HuH-7 (cell line): ENCODE results near the gene ZNF169.
"Not testable (repeated sequence)": the region's sequence is repeated elsewhere in the genome, so short reads cannot be mapped to it uniquely, and the experiment has no call there.

ENCODE experiments used
- DNase-seq: peaks from one replicate; pipeline ENCODE4 v3.0.0; 2011; ENCODE audit warnings: low spot score

Gene ZNF169

DNA sequence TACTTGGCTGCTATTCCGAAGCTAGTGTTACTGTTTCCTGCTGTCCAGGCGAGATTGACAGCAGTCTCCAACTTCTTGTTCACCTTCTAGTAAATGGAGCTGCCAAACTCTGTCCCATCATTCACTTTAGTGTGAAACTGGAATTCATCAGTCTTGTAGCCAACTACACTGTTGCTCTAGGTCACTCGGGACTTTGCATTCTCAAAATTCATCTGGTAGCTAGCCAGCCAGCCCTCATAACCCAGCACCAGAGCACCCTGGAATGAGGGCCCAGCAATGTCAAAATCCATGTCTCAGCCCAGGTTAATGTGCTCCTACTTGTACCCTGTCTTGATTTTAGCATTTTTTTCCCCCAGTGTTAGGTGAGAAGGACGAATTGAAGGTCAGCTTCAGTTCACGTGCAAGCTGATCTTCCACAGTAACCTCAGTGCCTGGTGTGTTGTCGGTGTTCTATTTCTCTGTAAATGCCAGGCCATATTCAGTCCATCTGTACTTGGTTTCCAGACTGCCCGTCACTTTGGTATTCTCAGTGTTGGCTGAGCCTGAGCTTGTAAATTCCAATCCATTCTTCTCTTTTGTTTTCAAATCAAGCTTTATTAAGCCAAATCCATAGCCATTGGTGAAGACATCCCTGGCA lies 28.9 kb downstream of the ZNF169 start:
- DNase-seq: no peak

DNA sequence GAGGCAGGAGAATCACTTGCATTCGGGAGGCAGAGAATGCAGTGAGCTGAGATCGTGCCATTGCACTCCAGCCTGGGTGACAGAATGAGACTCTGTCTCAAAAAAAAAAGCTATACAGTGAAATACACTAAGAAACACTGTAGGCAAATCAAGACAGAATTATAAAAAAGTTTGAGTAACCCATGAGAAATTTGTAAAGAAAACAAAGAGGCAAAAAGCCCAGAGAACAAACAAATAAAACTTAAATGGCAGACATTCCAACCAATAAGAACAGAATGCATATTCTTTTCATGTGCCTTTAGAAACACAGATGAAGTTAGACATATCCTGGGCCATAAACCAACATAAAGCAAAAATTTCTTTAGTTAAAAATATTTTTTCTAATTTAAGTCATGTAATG lies 30.6 kb downstream of the ZNF169 start:
- no peak for DNase-seq

DNA sequence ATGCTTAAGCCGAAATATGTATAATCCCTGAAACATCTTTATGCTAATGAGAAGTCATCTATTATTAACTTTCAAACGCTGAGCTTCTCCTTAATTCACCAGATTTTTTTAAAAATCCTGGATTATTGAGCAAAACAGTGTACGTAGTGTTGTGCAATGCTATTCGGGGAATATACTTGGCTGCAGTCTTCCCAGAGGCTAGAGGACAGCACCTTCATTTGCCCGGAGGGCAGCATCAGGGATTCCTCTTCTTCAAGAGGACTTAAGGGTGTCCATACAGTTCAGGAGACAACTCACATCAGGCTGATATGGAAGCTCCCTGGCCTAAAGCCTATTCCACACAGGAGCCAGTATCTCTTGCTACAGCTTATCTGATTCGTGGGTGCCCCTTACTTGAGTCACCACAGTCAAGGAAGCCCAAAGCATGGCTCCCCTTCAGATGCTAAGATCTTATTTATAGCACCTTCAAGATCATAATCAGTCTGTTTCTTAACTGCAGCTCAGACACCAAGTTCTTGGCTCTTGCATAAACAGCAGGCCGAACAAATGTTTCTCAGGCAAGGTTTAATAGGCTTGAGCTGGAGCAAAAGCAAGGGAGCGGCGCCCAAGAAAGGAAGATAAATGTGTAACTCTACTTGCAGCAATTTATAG lies 40.0 kb downstream of the ZNF169 start:
- no peak for DNase-seq

GRCh38 chr9:94300470-94301301 lies 41.6 kb downstream of the ZNF169 start:
- no peak for DNase-seq

- DNase-seq: no peak
Measured at GRCh38 chr9:94301583-94301982, 42.5 kb downstream of the ZNF169 start.

- no peak for DNase-seq
Measured at GRCh38 chr9:94302426-94302825, 43.3 kb downstream of the ZNF169 start.

GRCh38 chr9:94303321-94303720 lies 44.2 kb downstream of the ZNF169 start:
- DNase-seq: no peak

DNA sequence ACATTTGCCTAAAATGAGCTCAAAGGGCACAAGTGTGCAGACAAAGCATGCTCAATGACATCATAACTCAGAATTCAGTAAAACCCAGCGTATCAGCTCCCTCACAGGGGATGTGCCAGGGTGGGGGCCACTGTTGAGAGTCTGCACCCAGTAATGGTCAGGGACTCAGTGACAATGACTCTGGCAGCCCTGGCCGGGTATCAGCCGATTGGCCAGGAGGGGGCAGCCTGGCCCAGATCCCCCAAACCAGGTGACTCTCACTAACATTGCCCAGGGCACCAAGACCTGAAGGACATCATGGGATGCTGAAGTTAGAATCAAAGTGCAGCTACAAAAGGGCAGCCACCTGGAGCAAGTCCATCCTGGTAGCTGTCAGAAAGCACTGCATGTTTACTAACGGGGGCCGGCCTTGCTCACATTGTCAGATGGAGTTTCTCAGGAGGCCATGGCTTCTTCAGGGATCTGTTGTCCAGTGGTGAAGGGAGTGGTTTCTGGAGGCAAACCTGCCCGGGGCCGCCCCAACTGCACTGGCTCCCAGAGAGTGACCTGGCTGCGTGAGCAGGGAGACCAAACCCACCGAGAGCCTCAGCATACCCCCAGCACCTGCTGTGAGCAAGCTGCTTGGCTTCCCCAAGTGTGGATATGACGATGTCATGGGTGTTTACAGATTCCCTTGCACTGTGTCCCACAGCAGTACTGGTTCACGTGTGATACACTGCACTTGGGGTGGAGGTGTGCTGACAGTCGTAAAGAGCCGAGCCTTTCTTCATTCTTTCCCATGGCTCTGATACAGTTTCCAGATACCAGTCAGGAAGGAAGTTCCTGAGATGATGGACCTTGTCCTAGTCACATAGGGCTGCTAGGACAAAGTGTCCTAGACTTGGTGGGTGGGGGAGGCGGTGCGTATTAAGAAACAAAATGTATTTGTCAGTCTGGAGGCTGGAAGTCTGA lies 56.2 kb downstream of the ZNF169 start:
- not testable (repeated sequence) for DNase-seq

GRCh38 chr9:94316236-94316635 lies 57.1 kb downstream of the ZNF169 start:
- DNase-seq: not testable (repeated sequence)

GRCh38 chr9:94317949-94318657 lies 59.0 kb downstream of the ZNF169 start:
- DNase-seq: not testable (repeated sequence)

GRCh38 chr9:94322342-94322940 lies 63.3 kb downstream of the ZNF169 start:
- DNase-seq: not testable (repeated sequence)

- DNase-seq: not testable (repeated sequence)
Measured at GRCh38 chr9:94323153-94323798, 64.2 kb downstream of the ZNF169 start.

- not testable (repeated sequence) for DNase-seq
Measured at GRCh38 chr9:94325583-94325982, 66.5 kb downstream of the ZNF169 start.

DNA sequence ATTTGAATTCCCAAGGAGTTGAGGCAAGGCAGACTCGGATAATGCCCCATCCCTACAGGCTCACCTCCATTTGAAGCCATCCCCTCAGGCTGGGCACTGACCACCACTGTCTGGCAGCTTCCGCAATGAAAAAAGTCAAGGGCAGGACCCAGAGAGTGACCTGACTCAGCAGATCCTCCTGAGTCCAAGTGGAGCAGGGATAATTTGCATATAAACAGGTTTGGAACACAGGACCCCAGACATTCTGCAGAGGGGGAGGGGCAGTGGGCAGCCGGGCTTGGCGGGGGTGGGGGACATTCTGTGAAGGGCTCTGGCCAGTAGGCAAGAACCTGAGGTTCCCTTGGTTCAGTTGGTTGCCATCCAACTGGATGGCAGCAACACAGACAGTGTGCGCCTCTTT lies 69.4 kb downstream of the ZNF169 start, which contains the start of gene NUTM2F:
NUTM2F (minus strand) TSS at position 101 of the 400 bp plus-strand sequence; CDS start at position 80, 21 bp downstream.
- DNase-seq: not testable (repeated sequence)

DNA sequence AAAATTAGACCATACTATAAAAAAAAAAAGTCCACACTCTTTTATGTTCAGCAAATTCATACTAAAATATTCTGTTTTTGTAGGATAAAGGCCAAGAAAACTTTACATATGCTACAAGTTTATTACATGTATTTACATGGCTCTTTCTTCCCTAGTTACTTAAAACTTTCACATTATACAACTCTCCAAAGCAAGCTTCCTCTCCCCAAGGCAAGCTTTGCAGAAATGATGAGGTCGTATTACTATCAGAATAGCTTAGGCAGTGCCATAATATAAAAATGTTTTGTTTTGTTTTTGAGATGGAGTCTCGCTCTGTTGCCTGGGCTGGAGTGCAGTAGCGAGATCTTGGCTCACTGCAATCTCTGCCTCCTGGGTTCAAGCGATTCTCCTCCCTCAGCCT lies 77.3 kb downstream of the ZNF169 start:
- DNase-seq: not testable (repeated sequence)

DNA sequence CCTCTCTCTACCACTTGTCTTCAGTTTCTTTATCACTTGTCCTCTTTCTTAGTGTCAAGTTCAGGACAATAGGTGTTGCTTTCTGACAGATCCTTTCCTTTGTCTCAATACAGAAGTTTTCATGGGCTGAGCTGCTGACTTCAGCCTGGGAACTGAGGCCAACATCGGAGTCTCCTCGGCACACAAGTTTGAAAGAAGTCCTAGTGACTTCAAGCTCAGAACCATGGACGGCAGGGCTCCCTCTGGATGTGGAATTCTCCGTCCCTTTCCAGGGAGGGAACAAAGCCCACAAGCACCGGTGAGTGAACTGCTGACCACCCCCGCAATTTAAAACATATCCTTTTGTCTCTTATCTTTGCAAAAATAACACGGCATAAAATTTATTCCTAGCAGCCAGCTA lies 79.6 kb downstream of the ZNF169 start:
- not testable (repeated sequence) for DNase-seq

DNA sequence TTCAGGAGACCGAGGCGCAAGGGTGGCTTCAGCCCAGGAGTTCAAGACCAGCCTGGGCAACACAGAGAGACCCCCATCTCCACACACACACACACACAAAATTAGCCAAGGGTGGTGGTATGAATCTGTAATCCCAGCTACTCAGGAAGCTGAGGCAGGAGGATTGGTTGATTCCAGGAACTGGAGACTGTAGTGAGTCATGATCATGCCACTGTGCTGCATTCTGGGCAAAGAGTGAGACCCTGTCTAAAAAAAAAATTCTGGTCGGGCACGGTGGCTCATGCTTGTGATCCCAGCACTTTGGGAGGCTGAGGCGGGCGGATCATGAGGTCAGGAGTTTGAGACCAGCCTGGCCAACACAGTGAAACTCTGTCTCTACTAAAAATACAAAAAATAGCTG lies 80.6 kb downstream of the ZNF169 start:
- DNase-seq: not testable (repeated sequence)

- not testable (repeated sequence) for DNase-seq
Measured at GRCh38 chr9:94340750-94341149, 81.7 kb downstream of the ZNF169 start.

GRCh38 chr9:94341703-94342102 lies 82.6 kb downstream of the ZNF169 start:
- DNase-seq: not testable (repeated sequence)

GRCh38 chr9:94347451-94347850 lies 88.4 kb downstream of the ZNF169 start:
- not testable (repeated sequence) for DNase-seq
